ENCODE data around the gene ADCK1.

DNA sequence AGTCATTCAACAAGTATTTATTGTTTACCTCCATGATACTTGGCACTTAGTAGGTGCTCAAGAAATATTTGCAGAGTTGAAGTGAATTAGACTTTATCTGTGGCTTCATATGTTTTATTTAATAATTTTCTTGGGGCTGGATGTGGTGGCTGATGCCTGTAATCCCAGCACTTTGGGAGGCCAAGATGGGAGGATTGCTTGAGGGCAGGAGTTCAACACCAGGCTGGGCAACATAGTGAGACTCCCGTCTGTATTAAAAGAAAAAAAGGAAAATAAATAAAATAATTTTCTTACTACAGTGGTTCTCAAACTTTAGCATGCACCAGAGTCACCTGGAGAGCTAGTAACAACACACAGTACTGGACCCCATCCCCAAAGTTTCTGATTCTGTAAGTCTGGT, 905 bp downstream of the ADCK1 start:
- TF ChIP-seq, protein P1, sequence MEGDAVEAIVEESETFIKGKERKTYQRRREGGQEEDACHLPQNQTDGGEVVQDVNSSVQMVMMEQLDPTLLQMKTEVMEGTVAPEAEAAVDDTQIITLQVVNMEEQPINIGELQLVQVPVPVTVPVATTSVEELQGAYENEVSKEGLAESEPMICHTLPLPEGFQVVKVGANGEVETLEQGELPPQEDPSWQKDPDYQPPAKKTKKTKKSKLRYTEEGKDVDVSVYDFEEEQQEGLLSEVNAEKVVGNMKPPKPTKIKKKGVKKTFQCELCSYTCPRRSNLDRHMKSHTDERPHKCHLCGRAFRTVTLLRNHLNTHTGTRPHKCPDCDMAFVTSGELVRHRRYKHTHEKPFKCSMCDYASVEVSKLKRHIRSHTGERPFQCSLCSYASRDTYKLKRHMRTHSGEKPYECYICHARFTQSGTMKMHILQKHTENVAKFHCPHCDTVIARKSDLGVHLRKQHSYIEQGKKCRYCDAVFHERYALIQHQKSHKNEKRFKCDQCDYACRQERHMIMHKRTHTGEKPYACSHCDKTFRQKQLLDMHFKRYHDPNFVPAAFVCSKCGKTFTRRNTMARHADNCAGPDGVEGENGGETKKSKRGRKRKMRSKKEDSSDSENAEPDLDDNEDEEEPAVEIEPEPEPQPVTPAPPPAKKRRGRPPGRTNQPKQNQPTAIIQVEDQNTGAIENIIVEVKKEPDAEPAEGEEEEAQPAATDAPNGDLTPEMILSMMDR (IDR thresholded peaks at IDR 0.05) = no peak
- no peak for TF ChIP-seq POLR2A (IDR thresholded peaks at IDR 0.05)
